H9 (cell line): ENCODE data around the gene THEM4. TPM values are rescaled to one million over a fixed set of nuclear protein-coding genes. Genes with fewer than 3 reads are reported as not detected.
A peak's percentile ranks its signal among the peaks of the same experiment; 100 is the strongest.

ENCODE experiments used
- DNase-seq: peaks from one replicate; pipeline ENCODE4 v3.0.0-alpha.2; 2017
- H2AFZ ChIP-seq: one replicate; pipeline ENCODE4 v1.6.1; 2013; ENCODE audit warnings: mild to moderate bottlenecking, low read length, control low read depth, moderate library complexity
- H2AK5ac ChIP-seq: 2 replicates; pipeline ENCODE4 v1.6.1; 2013; ENCODE audit warnings: low read length, control low read depth, mixed read lengths; ENCODE audit not compliant: insufficient read length
- H2BK120ac ChIP-seq: one replicate; pipeline ENCODE4 v1.6.1; 2013; ENCODE audit warnings: low read depth, mild to moderate bottlenecking, low read length, control low read depth, inconsistent platforms; ENCODE audit not compliant: poor library complexity, severe bottlenecking
- H2BK12ac ChIP-seq: 2 replicates; pipeline ENCODE4 v1.6.1; 2013; ENCODE audit warnings: low read length, control low read depth, mixed read lengths, low read depth; ENCODE audit not compliant: insufficient read length
- H2BK15ac ChIP-seq: 2 replicates; pipeline ENCODE4 v1.6.1; 2013; ENCODE audit warnings: low read depth, low read length, control low read depth
- H2BK20ac ChIP-seq: one replicate; pipeline ENCODE4 v1.6.1; 2013; ENCODE audit warnings: low read depth, mild to moderate bottlenecking, low read length, control low read depth, inconsistent platforms; ENCODE audit not compliant: poor library complexity, severe bottlenecking
- H2BK5ac ChIP-seq: 2 replicates; pipeline ENCODE4 v1.6.1; 2013; ENCODE audit warnings: low read length, control low read depth, mixed read lengths; ENCODE audit not compliant: insufficient read length
- H3K14ac ChIP-seq: 2 replicates; pipeline ENCODE4 v1.6.1; 2013; ENCODE audit warnings: low read length, control low read depth; ENCODE audit not compliant: insufficient read depth
- H3K18ac ChIP-seq: 2 replicates; pipeline ENCODE4 v1.6.1; 2013; ENCODE audit warnings: low read depth, mild to moderate bottlenecking, mixed read lengths, low read length, control low read depth; ENCODE audit not compliant: insufficient read length
- H3K23ac ChIP-seq: 2 replicates; pipeline ENCODE4 v1.6.1; 2013; ENCODE audit warnings: low read length, control low read depth, mixed read lengths, low read depth; ENCODE audit not compliant: insufficient read length
- H3K23me2 ChIP-seq: 2 replicates; pipeline ENCODE4 v1.6.1; 2013; ENCODE audit warnings: low read depth, mild to moderate bottlenecking, mixed read lengths, low read length, control low read depth; ENCODE audit not compliant: insufficient read length, poor library complexity, severe bottlenecking
- H3K27ac ChIP-seq: 2 replicates; pipeline ENCODE4 v1.5.1; 2013; ENCODE audit warnings: low read length, control low read depth, mixed read lengths, low read depth; ENCODE audit not compliant: insufficient read length
- H3K27me3 ChIP-seq: 2 replicates; pipeline ENCODE4 v1.6.1; 2013; ENCODE audit warnings: low read length, control low read depth, inconsistent platforms; ENCODE audit not compliant: insufficient read depth
- H3K4ac ChIP-seq: 2 replicates; pipeline ENCODE4 v1.6.1; 2013; ENCODE audit warnings: low read depth, mild to moderate bottlenecking, control low read depth, inconsistent platforms, low read length, moderate library complexity
- H3K4me1 ChIP-seq: 2 replicates; pipeline ENCODE4 v1.6.1; 2013; ENCODE audit warnings: low read length, control low read depth, inconsistent platforms; ENCODE audit not compliant: insufficient read depth
- H3K4me2 ChIP-seq: 2 replicates; pipeline ENCODE4 v1.6.1; 2013; ENCODE audit warnings: low read length, control low read depth, mixed read lengths; ENCODE audit not compliant: insufficient read length, insufficient read depth
- H3K56ac ChIP-seq: 2 replicates; pipeline ENCODE4 v1.6.1; 2013; ENCODE audit warnings: low read depth, mild to moderate bottlenecking, mixed read lengths, low read length, control low read depth; ENCODE audit not compliant: insufficient read length
- H3K79me1 ChIP-seq: 2 replicates; pipeline ENCODE4 v1.6.1; 2013; ENCODE audit warnings: low read depth, mild to moderate bottlenecking, moderate library complexity, low read length, control low read depth, inconsistent platforms; ENCODE audit not compliant: insufficient read depth, poor library complexity, severe bottlenecking
- H3K79me2 ChIP-seq: 2 replicates; pipeline ENCODE4 v1.6.1; 2013; ENCODE audit warnings: low read length, control low read depth, inconsistent platforms; ENCODE audit not compliant: insufficient read depth
- H3K9ac ChIP-seq: 2 replicates; pipeline ENCODE4 v1.6.1; 2013; ENCODE audit warnings: low read length, control low read depth, mixed read lengths; ENCODE audit not compliant: insufficient read length; ENCODE audit errors: extremely low read depth
- H3K9me3 ChIP-seq: one replicate; pipeline ENCODE4 v1.6.1; 2013; ENCODE audit warnings: low read depth, low read length, inconsistent platforms; ENCODE audit not compliant: control insufficient read depth
- H3T11ph ChIP-seq: one replicate; pipeline ENCODE4 v1.6.1; 2013; ENCODE audit warnings: mild to moderate bottlenecking, low read length, control low read depth, inconsistent platforms
- H4K20me1 ChIP-seq: one replicate; pipeline ENCODE4 v1.6.1; 2013; ENCODE audit not compliant: control insufficient read depth, insufficient read length, insufficient read depth
- H4K5ac ChIP-seq: 2 replicates; pipeline ENCODE4 v1.6.1; 2013; ENCODE audit warnings: low read depth, mild to moderate bottlenecking, mixed read lengths, low read length, control low read depth; ENCODE audit not compliant: insufficient read length
- H4K8ac ChIP-seq: replicated peaks from 2 replicates; pipeline ENCODE4 v1.6.1; 2013; ENCODE audit warnings: low read length, control low read depth, mixed read lengths, low read depth; ENCODE audit not compliant: insufficient read length
- H4K91ac ChIP-seq: 2 replicates; pipeline ENCODE4 v1.6.1; 2013; ENCODE audit warnings: low read depth, mild to moderate bottlenecking, moderate library complexity, mixed read lengths, low read length, control low read depth; ENCODE audit not compliant: insufficient read length
- H3K27ac Mint-ChIP-seq, 3 experiments: 2 replicates in 2 of 3; 3 replicates in 1 of 3; pipeline ENCODE4 v1.8.0; 2020 to 2021; ENCODE audit warnings: mixed read lengths in 3 of 3, mild to moderate bottlenecking in 1 of 3, moderate library complexity in 1 of 3
- H3K27me3 Mint-ChIP-seq: 2 replicates; pipeline ENCODE4 v1.8.0; 2021; ENCODE audit warnings: low read depth, mild to moderate bottlenecking, moderate library complexity, mixed read lengths
- H3K36me3 Mint-ChIP-seq, 3 experiments: 2 replicates in 2 of 3; 3 replicates in 1 of 3; pipeline ENCODE4 v1.8.0; 2020 to 2021; ENCODE audit warnings: low read depth in 3 of 3, mixed read lengths in 3 of 3; ENCODE audit not compliant: insufficient read depth in 1 of 3
- H3K4me1 Mint-ChIP-seq, 2 experiments: 2 replicates each; pipeline ENCODE4 v1.8.0; 2020; ENCODE audit warnings: mixed read lengths in 2 of 2
- H3K4me3 Mint-ChIP-seq, 2 experiments: 2 replicates in 1 of 2; 3 replicates in 1 of 2; pipeline ENCODE4 v1.8.0; 2020 to 2021; ENCODE audit warnings: mild to moderate bottlenecking in 2 of 2, mixed read lengths in 2 of 2, moderate library complexity in 1 of 2
- H3K9me3 Mint-ChIP-seq, 2 experiments: 2 replicates in 1 of 2; 3 replicates in 1 of 2; pipeline ENCODE4 v1.8.0; 2020; ENCODE audit warnings: mild to moderate bottlenecking in 2 of 2, mixed read lengths in 2 of 2, moderate library complexity in 1 of 2
- WGBS: extraction: QIAGEN DNeasy Blood & Tissue Kit; methylation state at CpG from one replicate; pipeline ENCODE4 v1.1.7; 2013; ENCODE audit warnings: missing lambda C conversion rate, low lambda C conversion rate, mixed read lengths; ENCODE audit not compliant: insufficient read length; ENCODE audit errors: extremely low coverage; 5-methylcytosine and 5-hydroxymethylcytosine counted together
- total RNA-seq: library from RNA; stranded (reverse); gene quantifications from 2 replicates; pipeline ENCODE4 v1.2.1, GENCODE V29; 2021
- TF ChIP-seq, protein P1 (sequence below): fragments of 200-600 bp; sonication (generic); conservative IDR thresholded peaks from 3 replicates; pipeline ENCODE4 v1.8.0; 2021; ENCODE audit warnings: antibody characterized with exemption, mild to moderate bottlenecking

Gene THEM4
- total RNA-seq, 1 experiment from 2014 or later, result 10.5 TPM

DNA sequence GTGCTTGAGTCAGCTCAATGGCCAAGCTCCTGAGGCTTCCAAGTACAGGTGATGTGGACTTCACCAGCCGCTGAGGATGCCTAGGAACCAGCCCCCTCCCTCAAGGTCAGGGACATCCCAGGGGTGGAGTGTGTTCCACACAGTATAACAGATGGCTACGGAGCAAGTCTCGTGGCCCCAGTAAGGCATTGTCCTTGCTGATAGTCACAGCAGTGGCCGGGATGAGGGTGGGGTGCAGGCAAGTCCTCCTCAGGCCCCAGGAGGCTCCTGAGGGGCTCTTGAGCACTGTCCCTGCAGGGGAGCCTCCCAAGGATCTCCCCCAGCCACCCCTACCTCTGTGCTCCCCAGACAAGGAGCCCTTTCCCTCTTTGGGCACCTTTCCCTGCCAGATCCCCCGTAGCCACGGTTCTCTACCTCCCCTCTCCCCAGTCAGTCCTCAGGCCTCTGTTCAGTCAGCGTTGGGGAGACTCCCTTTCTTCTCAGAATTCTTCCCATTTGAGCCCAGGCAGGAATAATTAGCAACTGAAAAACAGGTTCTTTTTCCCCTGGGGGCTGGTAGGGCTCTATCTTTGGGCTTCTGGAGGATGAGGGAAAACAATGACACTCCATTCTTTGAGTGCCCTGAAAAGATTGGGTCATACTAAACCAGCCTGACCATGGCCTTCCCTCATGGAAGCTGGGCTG lies 48.7 kb downstream of the THEM4 start:
- Histone ChIP-seq H2BK15ac (no peak overlapping the region), H3K9ac (no peak overlapping the region), H4K5ac (no peak overlapping the region), H2BK5ac (no peak overlapping the region), H3K14ac (no peak overlapping the region), H3K27ac (no peak overlapping the region), H4K20me1 (no peaks in the 10 kb centered on the region), H3K23ac (no peak overlapping the region), H2AFZ (no peak overlapping the region), H3T11ph (no peak overlapping the region), H3K4ac (no peak overlapping the region), H2BK120ac (no peak overlapping the region), H2BK20ac (no peak overlapping the region), H3K4me1 (no peaks in the 10 kb centered on the region; the same call in 1 of the 2 replicates), H3K23me2 (no peaks in the 10 kb centered on the region), H3K79me1 (no peaks in the 10 kb centered on the region), H3K4me2 (no peak overlapping the region), H2BK12ac (no peak overlapping the region), H4K8ac (no peak overlapping the region), H3K27me3 (peaks cover 39% of the 10 kb centered on the region), H2AK5ac (no peak overlapping the region), H3K56ac (no peak overlapping the region), H4K91ac (no peak overlapping the region), H3K9me3 (no peaks in the 10 kb centered on the region), H3K18ac (no peak overlapping the region), H3K79me2 (no peaks in the 10 kb centered on the region)
- Mint-ChIP-seq H3K27me3 (peaks cover 99% of the 10 kb centered on the region), H3K4me3 (peak overlapping the region in 1 of 2 experiments; percentile 13; a peak in 2 of 5 replicates), H3K27ac (no peak overlapping the region), H3K36me3 (no peaks in the 10 kb centered on the region), H3K9me3 (no peaks in the 10 kb centered on the region; a peak in 1 of 5 replicates), H3K4me1 (peaks cover 19 to 25% of the 10 kb centered on the region in 2 experiments)
- DNase-seq, result peak; percentile 49
- no CpG with 5 or more reads among the region's 7 CpGs for WGBS
- TF ChIP-seq, protein P1, sequence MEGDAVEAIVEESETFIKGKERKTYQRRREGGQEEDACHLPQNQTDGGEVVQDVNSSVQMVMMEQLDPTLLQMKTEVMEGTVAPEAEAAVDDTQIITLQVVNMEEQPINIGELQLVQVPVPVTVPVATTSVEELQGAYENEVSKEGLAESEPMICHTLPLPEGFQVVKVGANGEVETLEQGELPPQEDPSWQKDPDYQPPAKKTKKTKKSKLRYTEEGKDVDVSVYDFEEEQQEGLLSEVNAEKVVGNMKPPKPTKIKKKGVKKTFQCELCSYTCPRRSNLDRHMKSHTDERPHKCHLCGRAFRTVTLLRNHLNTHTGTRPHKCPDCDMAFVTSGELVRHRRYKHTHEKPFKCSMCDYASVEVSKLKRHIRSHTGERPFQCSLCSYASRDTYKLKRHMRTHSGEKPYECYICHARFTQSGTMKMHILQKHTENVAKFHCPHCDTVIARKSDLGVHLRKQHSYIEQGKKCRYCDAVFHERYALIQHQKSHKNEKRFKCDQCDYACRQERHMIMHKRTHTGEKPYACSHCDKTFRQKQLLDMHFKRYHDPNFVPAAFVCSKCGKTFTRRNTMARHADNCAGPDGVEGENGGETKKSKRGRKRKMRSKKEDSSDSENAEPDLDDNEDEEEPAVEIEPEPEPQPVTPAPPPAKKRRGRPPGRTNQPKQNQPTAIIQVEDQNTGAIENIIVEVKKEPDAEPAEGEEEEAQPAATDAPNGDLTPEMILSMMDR, result no peak
